IPS DF 4.7 (cell line): ENCODE data around the gene TBCEL.
"Not testable (repeated sequence)": the region's sequence is repeated elsewhere in the genome, so short reads cannot be mapped to it uniquely, and the experiment has no call there.

Source experiments
- DNase-seq: peaks from one replicate; pipeline ENCODE4 v3.0.0-alpha.2; 2013; ENCODE audit warnings: low spot score; ENCODE audit errors: extremely low read depth

Gene TBCEL

DNA sequence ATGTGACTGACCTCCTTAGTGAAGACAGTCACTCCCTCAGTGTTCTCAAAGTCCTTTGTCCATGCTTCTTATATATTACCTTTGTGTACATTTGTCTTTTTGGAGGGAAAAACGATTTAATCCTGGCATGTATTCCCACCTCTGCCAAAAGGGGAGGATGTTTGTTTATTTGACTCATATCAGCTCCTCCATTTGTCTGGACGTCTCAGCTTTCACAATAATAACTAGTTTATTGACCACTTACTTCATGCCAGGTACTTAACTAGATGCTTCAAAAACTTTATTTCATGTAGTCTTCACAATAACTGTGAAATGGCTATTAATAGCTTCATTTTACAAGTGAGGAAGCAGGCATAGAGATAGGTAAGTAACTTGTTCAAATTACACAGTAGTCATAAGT, 5.3 kb downstream of the TBCEL start:
- no peak for DNase-seq

DNA sequence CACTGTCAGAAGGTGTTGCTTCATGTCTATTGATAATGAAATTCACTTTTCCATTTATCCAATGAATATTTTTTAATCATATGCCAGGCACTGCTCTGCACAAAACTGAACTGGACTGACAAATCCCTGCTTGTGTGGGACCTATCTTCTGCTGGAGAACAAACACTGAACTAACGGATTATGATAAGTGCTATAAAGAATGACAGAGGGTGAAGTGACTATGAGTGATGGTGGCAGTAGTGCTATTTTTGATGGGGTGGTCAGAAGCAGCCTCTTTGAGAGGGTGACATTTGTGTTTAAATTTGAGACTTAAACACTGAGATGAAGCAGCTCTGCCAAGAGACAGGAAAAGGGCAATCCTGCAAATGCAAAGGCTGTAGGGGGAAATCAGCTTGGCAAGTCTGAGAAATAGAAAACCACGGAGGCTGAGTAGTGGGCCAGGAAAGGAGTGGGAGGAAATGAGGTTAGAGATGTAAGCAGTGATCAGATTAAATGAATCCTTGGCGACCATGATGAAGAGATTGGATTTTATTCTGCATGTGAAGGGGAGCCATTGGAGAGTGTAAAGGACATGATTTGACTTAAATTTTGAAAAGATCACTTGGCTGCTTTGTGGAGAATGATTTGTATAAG, 6.0 kb downstream of the TBCEL start:
- DNase-seq: no peak

DNA sequence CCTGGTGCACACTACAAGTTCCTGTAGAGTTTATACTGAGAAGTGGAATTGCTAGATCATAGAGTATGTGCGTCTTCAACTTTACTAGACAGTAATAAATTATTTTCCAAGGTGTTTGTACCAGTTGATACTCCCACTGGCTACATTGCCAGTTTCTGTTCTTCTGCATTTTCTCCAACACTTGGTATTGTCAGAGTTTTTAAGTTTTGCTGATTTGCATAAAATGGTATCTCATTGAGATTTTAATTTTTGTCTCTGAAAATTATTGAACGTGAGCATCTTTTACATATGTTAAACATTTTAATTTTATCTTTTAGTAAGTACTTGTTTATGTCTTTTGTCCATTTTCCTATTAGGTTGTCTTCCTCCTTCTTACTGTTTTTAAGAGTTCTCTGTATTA, 7.3 kb downstream of the TBCEL start:
- no peak for DNase-seq

DNA sequence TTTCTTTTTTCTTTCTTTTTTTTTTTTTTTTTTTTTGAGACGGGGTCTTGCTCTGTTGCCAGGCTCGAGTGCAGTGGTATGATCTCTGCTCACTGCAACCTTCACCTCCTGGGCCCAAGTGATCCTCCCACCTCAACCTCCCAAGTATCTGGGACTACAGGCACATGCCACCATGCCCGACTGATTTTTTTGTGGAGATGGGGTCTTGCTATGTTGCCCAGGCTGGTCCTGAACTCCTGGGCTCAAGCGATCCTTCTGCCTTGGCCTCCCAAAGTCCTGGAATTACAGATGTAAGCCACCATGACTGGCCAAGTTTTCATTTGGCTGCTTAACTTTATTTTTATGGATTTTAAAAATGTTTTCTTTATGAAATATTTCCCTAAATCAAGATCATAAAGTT, 7.7 kb downstream of the TBCEL start:
- not testable (repeated sequence) for DNase-seq

DNA sequence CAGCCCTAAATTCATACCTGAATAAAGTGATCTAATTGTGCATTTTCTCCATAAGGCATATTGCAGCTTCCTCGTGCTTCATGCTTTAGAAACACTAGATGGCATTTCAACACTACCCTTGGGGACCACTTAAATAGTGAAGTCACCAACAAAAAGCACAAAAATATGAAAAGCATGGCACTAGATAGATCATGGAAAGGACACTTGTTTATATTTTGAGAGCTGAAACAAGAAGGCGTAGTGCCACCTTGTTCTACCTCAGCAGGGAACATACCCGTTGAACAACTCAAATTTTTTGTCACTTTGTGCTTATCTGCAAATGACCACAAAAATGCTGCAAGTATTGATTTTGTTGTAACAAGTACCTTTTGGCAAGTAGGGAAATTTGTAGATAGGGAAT, 8.6 kb downstream of the TBCEL start:
- no peak for DNase-seq

DNA sequence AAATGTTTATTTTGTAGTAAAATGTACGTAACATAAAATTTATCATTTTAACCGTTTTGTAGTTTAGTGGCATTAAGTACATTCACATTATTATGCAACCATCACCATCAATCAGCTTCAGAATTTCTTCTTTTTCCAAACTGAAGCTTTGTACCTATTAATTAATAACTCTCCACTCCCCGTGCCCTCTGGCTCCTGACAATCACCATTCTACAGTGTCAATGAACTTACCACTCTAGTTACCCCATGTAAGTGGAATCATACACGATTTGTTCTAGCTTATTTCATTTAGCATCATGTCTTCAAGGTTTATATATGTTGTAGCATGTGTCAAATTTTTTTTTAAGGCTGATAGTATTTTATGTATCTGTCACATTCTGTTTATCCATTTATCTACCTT, 9.7 kb downstream of the TBCEL start:
- no peak for DNase-seq

DNA sequence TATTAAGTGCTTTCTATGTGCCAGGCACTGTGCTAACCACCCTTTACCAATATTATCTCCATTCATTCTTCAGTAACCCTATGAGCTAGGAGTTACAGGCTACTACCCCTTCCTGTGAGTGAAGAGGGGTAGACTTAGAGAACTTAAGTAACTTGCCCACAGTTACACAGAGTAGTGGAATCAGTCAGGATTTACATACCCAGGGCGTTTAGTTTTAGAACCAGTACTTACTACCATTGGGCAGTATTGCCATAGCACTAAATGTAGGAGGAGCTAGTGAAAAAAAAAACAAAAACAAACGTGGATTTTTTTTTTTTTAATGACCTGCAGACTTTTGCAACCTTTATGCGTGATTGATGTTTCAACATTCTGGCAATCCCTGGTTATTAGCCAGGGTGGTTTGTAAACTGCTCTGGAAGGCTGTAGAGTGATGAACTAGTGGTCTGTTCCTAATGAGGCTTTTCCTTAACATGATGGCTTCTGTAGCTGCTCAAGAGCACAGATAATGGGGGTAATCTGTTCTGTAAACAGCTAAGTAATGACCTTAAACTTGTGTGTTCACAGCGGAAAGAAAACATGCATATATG, 11.4 kb downstream of the TBCEL start:
- no peak for DNase-seq

DNA sequence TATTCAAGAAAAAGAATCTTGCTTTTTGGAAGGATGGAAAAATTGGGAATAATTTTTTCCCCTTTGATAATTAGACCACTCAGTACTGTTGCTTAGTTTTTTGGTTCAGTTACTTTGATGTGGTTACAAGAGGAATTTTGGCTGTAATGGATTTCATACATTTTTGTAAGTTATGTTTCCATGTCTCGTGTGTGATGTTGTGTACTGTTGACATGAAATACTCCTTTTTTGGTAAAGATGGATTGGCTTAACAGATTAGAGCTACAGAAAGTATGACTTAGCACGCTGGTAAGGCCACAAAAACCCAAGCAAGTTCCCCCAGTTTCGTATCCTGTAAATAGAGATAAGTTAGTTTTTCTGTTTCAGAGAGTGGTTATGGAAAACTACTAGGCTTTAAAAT, 11.9 kb downstream of the TBCEL start:
- no peak for DNase-seq

DNA sequence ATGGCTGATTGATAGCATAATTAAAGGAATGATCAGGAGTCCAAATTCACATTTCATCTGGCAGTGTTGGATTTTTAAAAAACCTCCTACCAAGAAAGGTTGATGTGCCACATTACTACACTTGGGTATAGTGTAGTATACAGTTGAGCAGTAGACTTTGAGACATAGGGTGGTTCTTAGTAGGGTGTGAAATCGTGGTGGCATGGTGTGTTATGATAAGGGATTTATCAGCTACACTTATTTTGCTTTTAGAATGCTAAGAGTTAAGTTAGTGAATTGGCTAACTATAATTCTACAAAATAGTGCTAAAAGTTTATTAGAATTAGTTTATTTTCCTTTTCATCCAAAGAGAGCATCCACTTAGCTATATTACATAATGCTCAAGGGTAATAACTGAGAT, 13.1 kb downstream of the TBCEL start:
- DNase-seq: no peak

DNA sequence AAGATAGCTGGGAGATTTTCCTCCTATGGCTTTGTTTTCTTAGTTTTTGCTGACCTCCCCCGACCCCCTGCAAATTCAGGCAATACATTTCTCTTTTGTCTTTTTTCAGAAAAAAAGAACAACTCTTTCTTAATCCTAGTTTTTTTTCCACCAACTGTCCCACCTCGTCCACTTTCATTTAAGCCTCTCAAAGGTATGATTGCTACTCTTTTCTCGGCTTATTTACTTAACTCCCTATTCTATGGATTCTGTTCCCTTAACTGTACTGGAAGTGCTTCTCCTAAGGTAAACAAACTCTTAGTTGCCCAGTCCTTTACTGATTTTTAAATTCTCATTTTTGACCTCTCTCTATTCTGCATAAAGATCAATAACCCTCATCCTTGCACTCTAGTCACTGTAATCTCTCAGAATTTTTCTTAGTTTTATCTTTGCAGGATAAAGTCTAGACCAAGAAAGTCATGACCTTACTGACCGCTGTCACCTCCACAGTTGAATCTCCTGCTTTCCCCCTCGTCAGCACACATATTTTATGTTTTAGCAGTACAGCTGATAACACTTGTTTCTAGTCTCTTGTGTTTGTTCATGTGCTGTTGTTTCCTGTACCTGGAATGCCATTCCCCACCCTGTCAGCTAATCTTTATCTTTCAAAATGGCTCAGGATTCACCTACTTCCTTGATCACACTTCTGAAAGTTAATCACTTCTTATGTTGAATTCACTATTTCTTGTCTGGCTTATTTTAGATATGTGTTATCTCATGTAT, 14.9 kb downstream of the TBCEL start:
- no peak for DNase-seq

DNA sequence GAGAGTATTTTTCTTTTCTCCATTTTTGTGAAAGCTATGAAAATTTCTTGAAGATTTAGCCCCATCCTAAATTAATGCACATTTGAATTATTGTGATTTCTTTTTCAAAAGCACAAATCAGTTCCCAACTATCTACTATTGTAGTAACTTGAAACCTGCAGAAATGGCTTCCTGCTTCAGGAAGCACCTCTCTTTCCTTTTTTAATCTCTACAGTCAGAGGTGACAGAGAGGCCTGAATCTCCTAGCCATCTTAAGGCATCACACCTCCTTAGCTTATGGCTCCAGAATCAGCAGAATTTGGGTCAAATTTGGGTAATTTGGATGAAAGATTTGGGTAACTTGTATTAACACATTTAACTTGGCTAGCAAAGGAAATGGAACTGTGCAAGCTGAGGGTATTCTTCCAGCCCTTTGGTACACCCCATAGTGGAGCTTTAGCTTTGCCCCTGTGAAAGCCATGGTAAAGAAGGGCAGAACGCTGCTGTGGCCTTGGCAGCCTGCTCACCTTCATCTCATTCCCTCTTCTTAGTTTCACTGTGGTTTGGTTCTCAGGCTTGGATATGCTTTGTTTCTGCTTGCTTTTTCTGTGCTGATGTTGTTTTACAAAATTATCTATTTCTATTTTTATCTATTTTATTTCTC, 16.2 kb downstream of the TBCEL start:
- no peak for DNase-seq

DNA sequence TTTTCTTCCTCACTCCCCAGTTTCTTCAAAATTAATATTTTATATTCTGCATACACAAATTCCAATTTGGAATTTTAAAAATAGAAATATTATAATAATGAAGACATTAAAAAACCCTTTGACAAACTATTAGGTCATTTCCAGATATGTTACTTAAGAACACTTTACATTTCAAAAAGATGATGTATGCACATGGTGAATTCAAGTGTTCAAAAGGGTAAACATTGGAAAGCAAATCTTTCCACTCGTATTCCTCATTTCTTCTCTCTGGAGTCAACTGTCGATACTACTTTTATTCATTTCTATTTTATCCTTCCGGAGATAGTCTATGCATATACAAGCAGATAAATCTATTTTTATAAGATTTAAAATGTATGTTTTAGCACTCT, 16.7 kb downstream of the TBCEL start:
- DNase-seq: no peak

DNA sequence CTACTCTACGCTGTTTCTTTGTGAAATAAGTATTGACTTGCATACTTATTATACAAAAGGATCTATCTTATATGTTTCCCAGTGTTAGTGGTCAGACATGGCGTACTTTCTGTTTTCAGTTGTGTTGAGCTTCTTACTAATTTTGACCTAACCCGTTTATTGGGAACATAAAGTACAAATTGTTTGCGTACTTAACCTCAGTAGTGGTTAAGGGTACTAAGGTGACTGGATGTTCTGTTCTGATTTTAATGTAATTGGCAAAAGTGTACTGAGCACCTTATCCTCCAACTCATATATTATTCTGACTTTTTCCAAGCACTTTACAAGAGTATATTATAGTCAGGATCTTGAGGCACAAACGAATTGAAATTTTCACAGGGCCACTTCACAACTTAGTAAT, 17.2 kb downstream of the TBCEL start:
- no peak for DNase-seq

DNA sequence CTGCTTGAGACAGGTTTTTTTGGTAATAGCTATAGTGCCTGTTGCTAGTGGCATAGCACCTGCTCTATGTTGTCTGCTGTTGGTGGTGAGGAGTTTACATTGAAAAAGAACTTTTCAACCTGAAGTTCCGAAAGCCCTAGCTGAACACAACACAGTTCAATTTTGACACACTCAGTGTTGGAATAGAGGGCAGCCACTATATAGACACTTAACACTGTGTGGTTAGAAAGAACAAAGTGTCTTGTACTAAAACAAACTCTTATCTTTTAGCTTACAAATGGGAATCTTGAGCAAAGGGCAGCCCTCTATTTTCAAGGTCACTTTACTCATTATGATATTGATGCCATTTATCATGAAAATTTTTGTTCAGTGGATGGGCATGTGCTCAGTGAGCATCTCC, 18.4 kb downstream of the TBCEL start:
- no peak for DNase-seq

DNA sequence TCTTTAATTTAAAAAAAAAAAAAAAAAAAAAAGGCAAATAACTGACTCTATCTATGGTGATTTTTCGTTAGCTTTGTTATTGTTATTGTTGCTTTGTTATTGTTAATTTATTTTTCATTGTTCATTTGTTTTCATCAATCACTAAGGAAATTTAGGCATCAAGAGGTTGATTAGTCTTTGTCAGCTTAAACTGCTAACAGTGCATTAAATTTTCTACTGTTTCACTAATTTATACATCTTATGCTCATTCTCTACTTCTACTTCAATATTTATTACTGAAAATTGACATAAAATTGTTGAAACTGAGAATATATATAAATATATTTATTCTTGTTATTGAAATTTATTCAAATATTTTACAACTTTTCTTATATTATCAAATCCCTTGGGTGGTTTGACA, 24.0 kb downstream of the TBCEL start:
- DNase-seq: no peak

DNA sequence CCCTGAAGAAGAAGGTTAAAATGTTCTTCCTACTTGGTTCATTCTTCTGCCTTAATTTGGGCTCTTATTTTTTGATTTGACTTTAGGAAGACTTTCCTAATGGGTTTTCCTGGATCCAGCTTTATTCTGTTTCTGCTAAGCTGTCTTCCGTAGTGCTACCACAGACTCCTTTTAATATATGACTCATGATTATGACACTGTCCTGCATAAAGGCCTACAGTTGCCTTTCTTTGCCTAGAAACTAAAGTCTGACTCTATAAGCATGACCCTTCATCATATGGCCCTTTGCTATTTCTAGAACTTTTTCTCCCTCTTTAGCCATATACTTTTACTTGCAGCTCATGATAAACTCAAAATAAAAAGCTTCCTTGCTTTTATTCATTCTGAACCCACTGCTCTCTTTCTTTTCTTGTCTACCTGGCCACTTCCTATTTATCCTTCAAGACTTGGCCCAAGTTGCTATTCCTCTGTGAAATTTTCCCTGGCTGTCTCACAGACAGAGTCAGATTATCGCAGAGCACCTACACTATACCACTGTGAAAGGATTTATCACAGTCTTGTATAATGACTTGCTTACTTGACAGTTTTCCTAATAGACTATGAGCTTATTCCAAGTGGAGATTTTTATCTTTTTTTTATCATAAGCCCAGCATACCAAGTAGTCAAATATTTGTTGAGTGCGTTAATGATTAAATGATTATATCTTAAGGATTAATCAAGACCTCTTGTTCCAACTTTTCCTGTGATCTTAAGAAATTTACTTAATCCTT, 24.7 kb downstream of the TBCEL start:
- DNase-seq: no peak

DNA sequence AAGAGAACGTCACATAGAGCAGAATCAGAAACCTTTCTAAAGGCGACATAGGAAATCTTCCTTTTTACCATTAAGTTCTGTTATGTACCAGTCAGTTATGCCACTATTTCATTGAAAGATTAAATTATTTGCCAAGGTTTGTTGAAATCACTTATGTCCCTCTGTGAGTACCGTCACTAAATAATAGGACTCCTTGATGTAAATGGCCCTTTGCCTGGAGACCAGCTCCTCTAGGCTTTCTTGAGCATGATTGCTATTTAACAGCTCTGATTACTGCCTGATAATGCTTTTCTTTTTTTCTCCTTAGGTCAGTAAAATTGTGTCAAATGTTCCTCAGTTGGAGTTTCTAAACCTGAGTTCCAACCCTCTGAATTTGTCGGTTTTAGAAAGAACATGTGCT, 29.3 kb downstream of the TBCEL start:
- no peak for DNase-seq

DNA sequence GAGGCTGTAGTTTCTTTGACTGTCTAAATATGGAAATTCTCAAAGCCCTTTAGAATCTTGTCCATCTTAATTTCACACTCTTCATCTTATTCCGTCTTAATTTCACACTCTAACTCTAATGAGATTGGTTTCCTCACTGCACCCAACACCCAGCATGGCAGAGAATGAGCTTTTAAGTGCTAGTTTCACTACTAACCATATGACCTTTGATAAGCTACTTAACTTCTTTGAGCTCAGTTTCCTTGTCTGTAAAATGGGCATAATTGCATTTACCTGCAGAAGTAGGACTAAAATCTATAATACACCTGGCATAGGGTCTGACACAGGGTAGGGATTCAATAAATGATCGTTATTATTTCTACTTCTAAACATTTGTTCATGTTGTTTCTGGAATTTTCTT, 30.4 kb downstream of the TBCEL start:
- no peak for DNase-seq

DNA sequence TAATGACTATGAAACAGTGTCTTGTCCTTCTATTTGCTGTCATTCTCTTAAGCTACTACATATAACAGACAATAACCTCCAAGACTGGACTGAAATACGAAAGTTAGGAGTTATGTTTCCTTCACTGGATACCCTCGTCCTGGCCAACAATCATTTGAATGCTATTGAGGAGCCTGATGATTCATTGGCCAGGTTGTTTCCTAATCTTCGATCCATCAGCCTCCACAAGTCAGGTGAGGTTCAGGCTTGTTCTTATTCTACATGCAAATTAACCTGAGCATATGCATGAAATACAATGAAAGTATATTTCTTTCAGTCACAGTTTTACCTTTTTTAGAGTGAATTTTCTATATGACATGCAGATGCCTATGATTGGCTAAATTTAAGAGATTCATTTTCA, 31.2 kb downstream of the TBCEL start:
- no peak for DNase-seq

DNA sequence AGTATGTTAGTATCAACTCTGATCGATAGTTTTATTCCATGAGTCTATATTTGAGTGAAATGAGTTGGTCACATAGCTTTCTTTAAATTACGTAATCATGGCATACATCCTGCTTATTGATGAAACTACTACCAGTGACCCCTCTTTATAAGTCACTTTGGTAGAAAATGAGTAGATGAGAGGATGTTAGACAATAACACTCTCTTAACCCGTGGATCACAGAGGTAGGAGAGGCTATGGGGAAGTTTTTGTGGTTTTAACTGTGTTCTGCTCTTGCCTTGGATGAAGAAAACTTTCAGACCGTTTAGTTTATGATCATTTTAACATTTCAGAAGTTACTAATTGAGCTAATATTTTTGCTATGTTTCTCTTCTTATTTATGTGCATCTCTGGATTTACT, 34.0 kb downstream of the TBCEL start:
- no peak for DNase-seq

DNA sequence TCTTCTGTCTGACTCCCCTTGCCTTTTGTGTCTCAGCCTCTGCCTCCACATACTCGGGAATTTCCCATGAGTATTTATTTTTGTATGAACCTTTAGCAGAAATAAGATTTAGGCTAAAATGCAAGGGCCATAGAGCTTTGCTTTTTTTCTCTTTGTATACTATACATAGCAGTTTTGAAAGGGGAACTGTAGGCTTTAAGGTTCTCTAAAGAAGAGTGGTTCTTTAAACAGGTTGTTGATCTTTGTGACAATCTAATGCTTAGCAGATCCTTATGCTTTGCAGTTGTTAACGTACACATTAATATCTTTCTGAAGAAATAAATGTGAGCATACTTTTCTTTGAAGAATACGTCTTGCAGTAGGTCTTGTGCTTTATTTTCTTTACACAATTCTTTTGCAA, 35.0 kb downstream of the TBCEL start:
- DNase-seq: no peak

DNA sequence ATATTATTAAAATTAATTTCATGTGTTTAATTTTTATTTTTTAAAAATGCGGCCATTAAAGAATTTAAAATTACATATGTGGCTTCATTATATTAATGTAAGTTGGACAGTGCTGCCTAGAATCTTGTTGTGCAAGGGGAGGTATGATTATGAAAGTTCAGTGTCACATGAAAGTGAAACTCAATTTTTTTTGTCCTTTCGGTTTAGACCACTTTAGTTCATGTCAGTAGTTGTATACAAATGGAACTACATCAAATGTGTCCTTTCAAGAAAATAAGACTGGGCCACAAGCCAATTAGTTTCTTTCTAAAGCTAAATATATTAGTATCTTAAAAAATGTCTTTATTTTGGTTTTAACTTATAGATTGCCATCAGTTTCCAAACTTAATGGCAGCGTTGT, 35.7 kb downstream of the TBCEL start:
- no peak for DNase-seq
